B cell (primary cell): ENCODE results near the gene RNF26. TPM values are rescaled to one million over a fixed set of nuclear protein-coding genes. Genes with fewer than 3 reads are reported as not detected.

Experiments used
- ATAC-seq: fragments of 200-7000 bp; cut with Tn5 transposase; one replicate; pipeline ENCODE4 v1.10.0; 2021; ENCODE audit warnings: low read depth, mild to moderate bottlenecking, moderate number of reproducible peaks, moderate library complexity
- CTCF ChIA-PET: fragments of 350-600 bp; sonication (Branson Sonifier 250); formaldehyde crosslinking; loops from one replicate; lab custom pipeline; 2021; ENCODE audit warnings: antibody characterized with exemption, inconsistent platforms; lab: Charles Lee
- POLR2A ChIA-PET: fragments of 350-600 bp; sonication (Branson Sonifier 250); formaldehyde crosslinking; loops from one replicate; lab custom pipeline; 2021; ENCODE audit warnings: antibody characterized with exemption; lab: Charles Lee
- DNase-seq: peaks from one replicate; pipeline ENCODE4 v3.0.0; 2013
- H2AFZ ChIP-seq: 2 replicates; pipeline ENCODE4 v1.6.1; 2012; ENCODE audit warnings: mild to moderate bottlenecking, low read depth, low read length; ENCODE audit not compliant: insufficient read depth, poor library complexity, severe bottlenecking
- H3K27ac ChIP-seq, 2 donors: 1 replicate in 1 of 2; 2 replicates in 1 of 2; pipeline ENCODE4 v1.5.1; 2012 to 2013; ENCODE audit warnings: low read length in 2 of 2, mild to moderate bottlenecking in 2 of 2, moderate library complexity in 1 of 2
- H3K27me3 ChIP-seq, 4 experiments: fragments of 200-600 bp in 1 of 4; sonication (generic) in 1 of 4; replicated peaks in 1 of 4; 1 replicate in 2 of 4; 2 replicates in 2 of 4; pipeline versions ENCODE4 v1.6.1 to v1.7.0; 2013 to 2016; ENCODE audit warnings: low read length in 3 of 4, mild to moderate bottlenecking in 2 of 4, mixed read lengths in 1 of 4, moderate library complexity in 1 of 4; ENCODE audit not compliant: insufficient read depth in 4 of 4, control insufficient read depth in 3 of 4; ENCODE audit errors: control extremely low read depth in 1 of 4
- H3K36me3 ChIP-seq, 2 experiments: replicated peaks in 1 of 2; 1 replicate in 1 of 2; 2 replicates in 1 of 2; pipeline versions ENCODE4 v1.6.1 to v1.7.1; 2013; ENCODE audit warnings: low read length in 1 of 2; ENCODE audit not compliant: insufficient read depth in 2 of 2, control insufficient read depth in 1 of 2; ENCODE audit errors: control extremely low read depth in 1 of 2, extremely low read depth in 1 of 2
- H3K4me1 ChIP-seq, 2 donors: fragments of 200-600 bp in 1 of 2; sonication (generic) in 1 of 2; 1 replicate in 1 of 2; 2 replicates in 1 of 2; pipeline versions ENCODE4 v1.5.1 to v1.6.1; 2013 to 2017; ENCODE audit warnings: low read length in 2 of 2; ENCODE audit not compliant: control insufficient read depth in 2 of 2, insufficient read depth in 2 of 2
- H3K4me2 ChIP-seq: replicated peaks from 2 replicates; pipeline ENCODE3; 2012; ENCODE audit warnings: mild to moderate bottlenecking, low read depth, low read length; ENCODE audit not compliant: poor library complexity, severe bottlenecking
- H3K4me3 ChIP-seq, 5 experiments: fragments of 200-600 bp in 1 of 5; sonication (generic) in 1 of 5; 1 replicate in 3 of 5; 2 replicates in 2 of 5; pipeline versions ENCODE4 v1.5.1 to v1.7.0; 2011 to 2016; ENCODE audit warnings: low read length in 4 of 5, mild to moderate bottlenecking in 4 of 5, low read depth in 2 of 5, control low read depth in 1 of 5, moderate library complexity in 1 of 5; ENCODE audit not compliant: insufficient read depth in 1 of 5; ENCODE audit errors: control extremely low read depth in 1 of 5, extremely low read depth in 1 of 5
- H3K79me2 ChIP-seq: fragments of 200-600 bp; sonication (generic); one replicate; pipeline ENCODE4 v1.6.0; 2016; ENCODE audit warnings: low read length; ENCODE audit not compliant: control insufficient read depth, insufficient read depth
- H3K9ac ChIP-seq: fragments of 200-600 bp; sonication (generic); 2 replicates; pipeline ENCODE4 v1.6.1; 2017; ENCODE audit warnings: mild to moderate bottlenecking, low read length, moderate library complexity
- H3K9me3 ChIP-seq, 3 donors: one replicate each; pipeline versions ENCODE4 v1.6.1 to v1.7.1; 2013; ENCODE audit warnings: low read length in 2 of 3; ENCODE audit not compliant: control insufficient read depth in 2 of 3, insufficient read depth in 1 of 3; ENCODE audit errors: control extremely low read depth in 1 of 3
- H4K20me1 ChIP-seq: 2 replicates; pipeline ENCODE4 v1.6.0; 2012; ENCODE audit warnings: mild to moderate bottlenecking, low read length; ENCODE audit not compliant: insufficient read depth, control insufficient read depth, poor library complexity, severe bottlenecking
- H3K27ac Mint-ChIP-seq: one replicate; pipeline ENCODE4 v1.8.0; 2021; ENCODE audit warnings: mixed read lengths
- H3K27me3 Mint-ChIP-seq: one replicate; pipeline ENCODE4 v1.8.0; 2021; ENCODE audit warnings: mixed read lengths
- H3K4me1 Mint-ChIP-seq: one replicate; pipeline ENCODE4 v1.8.0; 2021; ENCODE audit warnings: mixed read lengths
- H3K4me3 Mint-ChIP-seq: one replicate; pipeline ENCODE4 v1.8.0; 2021; ENCODE audit warnings: mixed read lengths
- H3K9me3 Mint-ChIP-seq: one replicate; pipeline ENCODE4 v1.8.0; 2022; ENCODE audit warnings: mixed read lengths; ENCODE audit not compliant: insufficient read depth
- CTCF ChIP-seq: fragments of 200-600 bp; IDR thresholded peaks from one replicate; pipeline ENCODE4 v1.8.0; 2022; ENCODE audit warnings: antibody characterized with exemption, mild to moderate bottlenecking
- EZH2 ChIP-seq: IDR thresholded peaks from 2 replicates; pipeline ENCODE4 v1.6.1; 2012; ENCODE audit warnings: borderline replicate concordance, low read depth, mild to moderate bottlenecking, moderate library complexity, low read length; ENCODE audit not compliant: insufficient read depth, poor library complexity, severe bottlenecking
- WGBS: methylation state at CpG from one replicate; pipeline ENCODE4 v1.1.5; 2013; ENCODE audit warnings: missing lambda C conversion rate; ENCODE audit not compliant: insufficient coverage; 5-methylcytosine and 5-hydroxymethylcytosine counted together
- intact Hi-C: fragments of 100-400 bp; cut with micrococcal nuclease; formaldehyde crosslinking; loops from one replicate; pipeline ENCODE4 v1.10.0; 2022
- polyA plus RNA-seq: library from polyadenylated mRNA; depleted of rRNA; stranded (reverse); fragments of >200 nt; gene quantifications from 2 replicates; pipeline ENCODE4 v1.2.3, GENCODE V29; 2012
- total RNA-seq, 2 donors: library from RNA; stranded (reverse); fragments of 120-200 nt in 1 of 2; gene quantifications; 1 replicate in 1 of 2; 2 replicates in 1 of 2; pipeline versions ENCODE4 v1.2.3 to v1.2.4, GENCODE V29; 2013 to 2022

The RNF26 gene
- total and polyA plus RNA-seq, 2 donors (not counting 1 experiment from before 2014, with no cell fraction given) = 15.5 to 21.8 TPM

- Mint-ChIP-seq H3K27me3 (peaks cover 44% of the 10 kb centered on the region), H3K4me1 (peaks cover 20% of the 10 kb centered on the region), H3K9me3 (no peaks in the 10 kb centered on the region), H3K4me3 (peak overlapping the region; percentile 63), H3K27ac (no peak overlapping the region)
- no peaks in the 10 kb centered on the region for H3K79me2 ChIP-seq
- no peaks in the 10 kb centered on the region for H3K36me3 ChIP-seq
- H3K9ac ChIP-seq = no peak overlapping the region
- no peaks in the 10 kb centered on the region for H4K20me1 ChIP-seq
- peaks cover 0 to 49% (median 25%) of the 10 kb centered on the region in 4 experiments for H3K27me3 ChIP-seq
- no peak overlapping the region for H3K27ac ChIP-seq
- no peak for TF ChIP-seq CTCF
- no peak for TF ChIP-seq EZH2
- 90% methylated on average over 8 of the region's 11 CpGs for WGBS
- ChIA-PET POLR2A (no interaction called here), CTCF (interaction anchor here (1.0 to 2.1 kb wide), 6 partner anchors 8 to 113 kb away, joined by 3 to 8 read pairs (median 4); partner anchors contain the start of gene USP2)
- peaks cover 19 to 21% of the 10 kb centered on the region in 2 donors for H3K4me1 ChIP-seq
- intact Hi-C loops = no loop called here
- no peak overlapping the region for H2AFZ ChIP-seq
- ATAC-seq (no peak), DNase-seq (no peak)
- peaks cover 0 to 19% (median 0%) of the 10 kb centered on the region in 3 donors for H3K9me3 ChIP-seq
- no peak overlapping the region for H3K4me2 ChIP-seq
- no peak overlapping the region for H3K4me3 ChIP-seq
Measured at GRCh38 chr11:119361941-119362725, 27.8 kb downstream of the RNF26 start.

- Histone ChIP-seq H3K27ac (no peak overlapping the region), H3K9me3 (peaks cover 0 to 19% (median 0%) of the 10 kb centered on the region in 3 donors), H3K4me2 (no peak overlapping the region), H3K36me3 (no peaks in the 10 kb centered on the region), H3K79me2 (no peaks in the 10 kb centered on the region), H3K4me1 (peaks cover 19 to 21% of the 10 kb centered on the region in 2 donors), H4K20me1 (no peaks in the 10 kb centered on the region), H3K4me3 (no peak overlapping the region), H2AFZ (no peak overlapping the region), H3K9ac (no peak overlapping the region), H3K27me3 (peaks cover 0 to 51% (median 22%) of the 10 kb centered on the region in 4 experiments)
- intact Hi-C loops = no loop called here
- Mint-ChIP-seq H3K4me1 (peaks cover 20% of the 10 kb centered on the region), H3K4me3 (peak overlapping the region; percentile 63), H3K9me3 (no peaks in the 10 kb centered on the region), H3K27ac (no peak overlapping the region), H3K27me3 (peaks cover 48% of the 10 kb centered on the region)
- no peak for TF ChIP-seq CTCF
- no peak for TF ChIP-seq EZH2
- no peak for ATAC-seq
- ChIA-PET POLR2A (no interaction called here), CTCF (interaction anchor here (1.3 to 2.1 kb wide), 3 partner anchors 9 to 112 kb away, joined by 4 to 6 read pairs (median 4); no protein-coding TSS in a partner anchor)
- 93% methylated on average over 4 of the region's 5 CpGs for WGBS
- DNase-seq = no peak
Measured at GRCh38 chr11:119362741-119363080, 28.4 kb downstream of the RNF26 start.
